Activated CD8-positive, alpha-beta memory T cell treated with anti-CD3 and anti-CD28 coated beads, Interleukin-2, amount 10 ng/mL, durations not matched to agents 7 days and 5 days (primary cell): ENCODE data around the gene WIPF3. TPM values are rescaled to one million over a fixed set of nuclear protein-coding genes. Genes with fewer than 3 reads are reported as not detected.

Experiments
- ATAC-seq: fragments of 150-1000 bp; cut with Tn5 transposase; one replicate; pipeline ENCODE4 v1.10.0; 2021; ENCODE audit warnings: moderate library complexity
- CTCF ChIA-PET: fragments of 350-600 bp; sonication (Branson Sonifier 250); formaldehyde crosslinking; loops from one replicate; lab custom pipeline; 2021; ENCODE audit warnings: antibody characterized with exemption; lab: Charles Lee
- DNase-seq: peaks from one replicate; pipeline ENCODE4 v3.0.0-alpha.2; 2020
- H3K27ac Mint-ChIP-seq: one replicate; pipeline ENCODE4 v1.8.0; 2021; ENCODE audit warnings: mild to moderate bottlenecking, mixed read lengths
- H3K27me3 Mint-ChIP-seq: one replicate; pipeline ENCODE4 v1.8.0; 2021; ENCODE audit warnings: mixed read lengths
- H3K36me3 Mint-ChIP-seq: one replicate; pipeline ENCODE4 v1.8.0; 2021; ENCODE audit warnings: mild to moderate bottlenecking, mixed read lengths
- H3K4me1 Mint-ChIP-seq: one replicate; pipeline ENCODE4 v1.8.0; 2021; ENCODE audit warnings: mixed read lengths
- H3K4me3 Mint-ChIP-seq: one replicate; pipeline ENCODE4 v1.8.0; 2021; ENCODE audit warnings: mild to moderate bottlenecking, moderate library complexity, mixed read lengths
- H3K9me3 Mint-ChIP-seq: one replicate; pipeline ENCODE4 v1.8.0; 2022; ENCODE audit warnings: low read depth, mixed read lengths
- total RNA-seq, 2 experiments: library from RNA; stranded (reverse); gene quantifications; one replicate each; pipeline ENCODE4 v1.2.3, GENCODE V29; 2021

The WIPF3 gene
- total RNA-seq, 2 experiments from 2014 or later = not detected

GRCh38 chr7:29922921-29923700 lies 116.8 kb downstream of the WIPF3 start:
- DNase-seq = no peak
- Mint-ChIP-seq H3K4me1 (no peaks in the 10 kb centered on the region), H3K9me3 (no peaks in the 10 kb centered on the region), H3K4me3 (no peak overlapping the region), H3K27me3 (peaks cover 6% of the 10 kb centered on the region), H3K27ac (no peak overlapping the region), H3K36me3 (no peaks in the 10 kb centered on the region)
- CTCF ChIA-PET = interaction anchor here (2.8 to 3.3 kb wide), 2 partner anchors 12 to 176 kb away, joined by 14 read pairs; no protein-coding TSS in a partner anchor
- ATAC-seq = no peak

DNA sequence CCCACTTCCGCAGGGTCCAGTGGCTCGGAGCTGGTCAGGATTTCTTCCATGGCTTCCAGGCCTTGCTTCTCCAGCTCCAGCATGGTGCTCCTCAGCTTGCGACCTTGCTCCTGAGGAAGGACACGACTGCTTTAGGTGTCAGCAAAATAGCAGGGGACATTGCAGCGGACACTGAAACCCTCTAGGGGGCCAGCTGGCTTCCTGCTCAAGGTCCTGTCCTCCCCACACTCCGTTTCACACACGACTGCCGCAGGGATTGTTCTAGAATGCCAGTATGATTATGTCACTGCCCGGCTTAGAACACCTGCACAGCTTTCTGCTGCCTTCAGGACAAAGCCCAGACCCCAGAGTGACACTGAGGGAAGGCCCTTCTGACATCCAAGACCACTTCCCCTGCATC lies 117.7 kb downstream of the WIPF3 start:
- H3K36me3 Mint-ChIP-seq = no peaks in the 10 kb centered on the region

GRCh38 chr7:29924684-29925083 lies 118.4 kb downstream of the WIPF3 start:
- peaks cover 2% of the 10 kb centered on the region for H3K27me3 Mint-ChIP-seq
- CTCF ChIA-PET = no interaction called here
- H3K4me1 Mint-ChIP-seq = no peaks in the 10 kb centered on the region
- H3K27ac Mint-ChIP-seq = no peak overlapping the region
- no peak for ATAC-seq
- no peaks in the 10 kb centered on the region for H3K36me3 Mint-ChIP-seq
- H3K9me3 Mint-ChIP-seq = no peaks in the 10 kb centered on the region
- no peak overlapping the region for H3K4me3 Mint-ChIP-seq
- DNase-seq = no peak

More for the DNA sequence above, 117.7 kb downstream of the WIPF3 start:
- Mint-ChIP-seq H3K27me3 (peaks cover 6% of the 10 kb centered on the region), H3K27ac (no peak overlapping the region), H3K9me3 (no peaks in the 10 kb centered on the region), H3K4me1 (no peaks in the 10 kb centered on the region), H3K4me3 (no peak overlapping the region)
- ATAC-seq (no peak), DNase-seq (no peak)
- CTCF ChIA-PET = no interaction called here

DNA sequence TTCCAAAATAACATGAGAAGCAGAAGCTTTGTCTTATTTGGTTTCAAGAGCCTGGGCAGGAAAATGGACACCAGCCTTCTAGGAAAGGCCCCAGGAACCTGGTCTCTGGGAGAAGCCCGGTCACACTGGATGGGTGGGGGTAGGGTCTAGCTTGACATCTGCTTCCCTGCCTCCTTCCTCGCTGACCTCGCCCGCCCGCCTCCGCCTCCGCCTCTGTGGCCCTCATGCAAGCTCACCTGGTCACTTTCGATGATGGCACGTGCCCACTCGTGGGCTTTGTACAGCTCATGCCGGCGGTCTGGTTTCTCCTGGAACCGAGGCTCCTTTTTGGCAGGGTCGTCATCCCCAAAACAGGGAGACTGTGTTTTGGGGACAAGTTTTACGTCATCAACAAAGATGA lies 119.9 kb downstream of the WIPF3 start:
- Mint-ChIP-seq H3K4me1 (no peaks in the 10 kb centered on the region), H3K36me3 (no peaks in the 10 kb centered on the region), H3K4me3 (no peak overlapping the region), H3K9me3 (no peaks in the 10 kb centered on the region), H3K27me3 (peaks cover 2% of the 10 kb centered on the region), H3K27ac (no peak overlapping the region)
- ATAC-seq (no peak), DNase-seq (no peak)
- CTCF ChIA-PET = no interaction called here

- H3K4me3 Mint-ChIP-seq = no peak overlapping the region
These were observed 120.4 kb downstream of the WIPF3 start for GRCh38 chr7:29926741-29927140.

GRCh38 chr7:29929018-29929807 lies 122.9 kb downstream of the WIPF3 start:
- ATAC-seq (no peak), DNase-seq (no peak)
- peaks cover 10% of the 10 kb centered on the region for H3K27me3 Mint-ChIP-seq
- H3K36me3 Mint-ChIP-seq = no peaks in the 10 kb centered on the region
- H3K4me3 Mint-ChIP-seq = no peak overlapping the region
- no peaks in the 10 kb centered on the region for H3K4me1 Mint-ChIP-seq
- no peaks in the 10 kb centered on the region for H3K9me3 Mint-ChIP-seq
- no peak overlapping the region for H3K27ac Mint-ChIP-seq
- CTCF ChIA-PET = interaction anchor here (1.3 kb wide), 1 partner anchor 8 kb away, joined by 3 read pairs; no protein-coding TSS in a partner anchor

More at GRCh38 chr7:29926741-29927140, 120.4 kb downstream of the WIPF3 start:
- Mint-ChIP-seq H3K4me1 (no peaks in the 10 kb centered on the region), H3K27me3 (peaks cover 7% of the 10 kb centered on the region), H3K9me3 (no peaks in the 10 kb centered on the region), H3K36me3 (no peaks in the 10 kb centered on the region), H3K27ac (no peak overlapping the region)
- ATAC-seq = no peak
- CTCF ChIA-PET = no interaction called here
- no peak for DNase-seq

DNA sequence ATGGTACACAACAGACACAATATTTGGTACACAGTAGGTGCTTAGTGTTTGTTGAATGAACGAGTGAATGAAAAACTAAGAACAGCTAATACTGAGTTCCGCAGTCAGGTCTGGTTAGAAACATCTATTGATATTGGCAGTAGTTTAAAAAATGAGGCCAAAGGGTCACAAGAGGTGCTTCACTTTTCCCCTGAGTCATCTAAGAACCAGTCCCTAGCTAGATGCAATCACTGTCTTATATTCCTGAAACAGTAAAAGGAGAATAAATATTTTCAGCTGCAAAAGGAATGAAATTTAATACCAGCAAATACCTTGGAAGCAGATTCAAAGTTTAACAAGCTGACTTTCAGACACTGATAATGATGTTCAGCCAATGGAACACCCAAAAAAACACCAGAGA lies 128.8 kb downstream of the WIPF3 start:
- Mint-ChIP-seq H3K36me3 (no peaks in the 10 kb centered on the region), H3K4me3 (no peak overlapping the region), H3K4me1 (no peaks in the 10 kb centered on the region), H3K27ac (no peak overlapping the region), H3K9me3 (no peaks in the 10 kb centered on the region), H3K27me3 (peaks cover 12% of the 10 kb centered on the region)
- ATAC-seq = no peak
- CTCF ChIA-PET = interaction anchor here (1.8 kb wide), 1 partner anchor 13 kb away, joined by 14 read pairs; no protein-coding TSS in a partner anchor
- no peak for DNase-seq

GRCh38 chr7:29937132-29937531 lies 130.8 kb downstream of the WIPF3 start:
- ATAC-seq = no peak
- Mint-ChIP-seq H3K27ac (no peak overlapping the region), H3K4me3 (no peak overlapping the region), H3K27me3 (peaks cover 3% of the 10 kb centered on the region), H3K9me3 (no peaks in the 10 kb centered on the region), H3K4me1 (no peaks in the 10 kb centered on the region), H3K36me3 (no peaks in the 10 kb centered on the region)
- CTCF ChIA-PET = no interaction called here
- no peak for DNase-seq

DNA sequence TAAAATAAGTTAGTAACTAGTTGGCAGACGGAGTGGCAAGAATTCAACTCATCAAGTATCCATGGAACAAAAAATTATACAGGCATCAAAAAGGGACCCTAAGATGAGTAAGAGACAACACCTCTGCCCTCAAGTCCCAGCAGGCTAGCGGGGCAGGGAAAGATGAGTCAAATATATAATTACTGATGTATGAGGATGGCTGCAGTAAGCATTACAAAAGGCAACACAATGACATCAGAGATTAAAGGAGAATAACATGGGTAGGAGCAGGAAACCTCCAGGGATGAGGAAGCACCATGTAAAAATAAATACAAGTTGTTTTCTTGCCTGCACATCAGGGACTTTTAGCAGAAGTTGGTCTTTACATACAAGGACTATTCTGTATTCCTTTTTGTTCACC lies 133.9 kb downstream of the WIPF3 start:
- H3K27me3 Mint-ChIP-seq = no peaks in the 10 kb centered on the region
- CTCF ChIA-PET = interaction anchor here (0.7 kb wide), 1 partner anchor 31 kb away, joined by 4 read pairs; no protein-coding TSS in a partner anchor

GRCh38 chr7:29945259-29945809 lies 139.0 kb downstream of the WIPF3 start:
- CTCF ChIA-PET = no interaction called here
- no peaks in the 10 kb centered on the region for H3K36me3 Mint-ChIP-seq
- no peak for ATAC-seq
- no peaks in the 10 kb centered on the region for H3K27me3 Mint-ChIP-seq
- H3K4me3 Mint-ChIP-seq = no peak overlapping the region
- DNase-seq = no peak
- no peaks in the 10 kb centered on the region for H3K9me3 Mint-ChIP-seq
- H3K27ac Mint-ChIP-seq = no peak overlapping the region
- H3K4me1 Mint-ChIP-seq = peaks cover 6% of the 10 kb centered on the region

More for the DNA sequence above, 133.9 kb downstream of the WIPF3 start:
- DNase-seq (no peak), ATAC-seq (no peak)
- Mint-ChIP-seq H3K4me3 (no peak overlapping the region), H3K27ac (no peak overlapping the region), H3K4me1 (peaks cover 6% of the 10 kb centered on the region), H3K36me3 (no peaks in the 10 kb centered on the region), H3K9me3 (no peaks in the 10 kb centered on the region)

DNA sequence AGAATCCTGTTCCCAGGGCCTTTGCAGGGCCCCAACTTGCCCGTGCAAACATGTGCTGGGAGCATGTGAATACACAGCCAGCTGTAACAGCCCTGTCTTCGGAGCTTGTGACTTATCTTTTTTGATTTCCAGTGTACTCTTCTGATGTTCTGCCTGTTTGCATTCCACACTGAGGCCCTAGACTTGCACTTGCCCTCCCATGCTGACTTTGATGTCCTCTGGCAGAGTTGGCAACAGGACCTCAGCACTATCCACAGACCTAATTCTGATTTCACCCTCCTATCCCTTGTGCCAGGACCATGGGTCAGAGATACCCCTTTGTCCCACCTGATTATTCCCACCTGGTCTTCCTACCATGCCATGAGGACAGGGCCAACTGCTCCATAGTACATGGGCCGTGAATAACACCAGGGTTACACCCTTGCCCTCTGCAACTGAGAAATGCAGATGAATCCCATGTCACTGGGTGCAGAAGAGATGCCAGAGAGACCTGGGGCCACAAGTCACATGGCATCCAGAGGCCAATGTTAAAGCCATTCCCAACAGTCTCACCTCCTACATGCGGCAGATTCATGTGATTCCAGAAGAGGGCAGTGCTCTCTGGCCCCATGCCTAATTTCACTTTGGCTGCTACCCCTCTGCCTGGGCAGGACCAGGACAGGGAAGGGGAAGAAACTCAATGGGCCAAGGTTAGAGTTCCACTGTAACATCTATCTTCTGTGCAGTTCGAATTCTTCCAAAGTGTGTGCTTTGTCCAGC lies 140.3 kb downstream of the WIPF3 start:
- no peak overlapping the region for H3K4me3 Mint-ChIP-seq
- DNase-seq (no peak), ATAC-seq (no peak)
- peaks cover 3% of the 10 kb centered on the region for H3K36me3 Mint-ChIP-seq
- CTCF ChIA-PET = no interaction called here
- no peak overlapping the region for H3K27ac Mint-ChIP-seq
- peaks cover 6% of the 10 kb centered on the region for H3K4me1 Mint-ChIP-seq
- H3K9me3 Mint-ChIP-seq = peaks cover 4% of the 10 kb centered on the region
- no peaks in the 10 kb centered on the region for H3K27me3 Mint-ChIP-seq

DNA sequence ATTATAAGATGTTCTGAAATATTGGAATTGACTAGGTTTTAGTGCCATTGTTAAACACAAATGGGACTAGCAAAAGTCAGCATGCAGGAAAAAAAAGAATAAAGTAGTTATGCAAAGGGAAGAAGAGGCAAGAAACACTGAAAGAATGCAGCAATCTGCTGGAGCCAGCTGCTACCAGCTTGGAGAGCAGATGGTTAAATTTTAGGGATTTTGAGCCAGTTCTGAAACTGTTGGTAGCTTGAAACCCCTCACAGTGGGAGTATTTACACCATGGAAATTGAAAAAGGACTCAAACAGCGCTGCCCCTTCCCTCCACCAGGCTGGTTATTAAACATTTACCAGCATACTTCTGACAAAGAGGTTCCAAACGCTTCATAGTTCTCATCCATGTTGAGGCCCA lies 142.3 kb downstream of the WIPF3 start:
- Mint-ChIP-seq H3K36me3 (peaks cover 3% of the 10 kb centered on the region), H3K27me3 (peaks cover 5% of the 10 kb centered on the region), H3K9me3 (peaks cover 4% of the 10 kb centered on the region), H3K27ac (no peak overlapping the region), H3K4me3 (no peak overlapping the region), H3K4me1 (peaks cover 6% of the 10 kb centered on the region)
- DNase-seq (no peak), ATAC-seq (no peak)
- CTCF ChIA-PET = no interaction called here

DNA sequence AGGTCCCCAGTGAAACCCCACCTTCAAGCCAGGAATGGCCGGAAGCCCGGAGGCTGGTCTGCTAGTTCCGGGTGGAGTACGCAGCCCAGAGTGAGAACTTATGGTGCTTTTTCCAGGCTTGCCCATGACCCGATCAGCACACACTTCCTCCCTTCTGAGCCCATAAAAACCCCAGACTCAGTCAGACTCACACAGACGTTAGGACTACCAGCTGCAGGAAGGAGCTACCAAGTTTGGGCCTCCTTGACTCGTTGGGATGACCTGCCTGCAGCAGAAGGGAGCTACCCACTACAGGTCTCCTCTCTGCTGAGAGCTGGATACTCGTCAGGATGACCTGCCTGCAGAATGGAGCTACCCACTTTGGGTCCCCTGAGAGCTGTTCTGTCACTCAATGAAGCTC lies 144.2 kb downstream of the WIPF3 start:
- H3K9me3 Mint-ChIP-seq = peaks cover 4% of the 10 kb centered on the region
- H3K27me3 Mint-ChIP-seq = peaks cover 5% of the 10 kb centered on the region
- H3K36me3 Mint-ChIP-seq = peaks cover 3% of the 10 kb centered on the region
- H3K4me3 Mint-ChIP-seq = no peak overlapping the region
- H3K4me1 Mint-ChIP-seq = peaks cover 11% of the 10 kb centered on the region
- ATAC-seq = no peak
- H3K27ac Mint-ChIP-seq = no peak overlapping the region
- CTCF ChIA-PET = no interaction called here
- no peak for DNase-seq
